Fibroblast of lung (primary cell): ENCODE results near the gene RFFL.

ENCODE experiments used
- CTCF ChIP-seq, 2 donors: IDR thresholded peaks in 1 of 2; conservative IDR thresholded peaks in 1 of 2; 1 replicate in 1 of 2; 2 replicates in 1 of 2; pipeline ENCODE4 v1.5.1; 2011 to 2012; ENCODE audit warnings: low read length in 2 of 2, control low read depth in 1 of 2, inconsistent platforms in 1 of 2, low read depth in 1 of 2, mild to moderate bottlenecking in 1 of 2
- EZH2 ChIP-seq: IDR thresholded peaks from 2 replicates; pipeline ENCODE4 v1.5.1; 2012; ENCODE audit warnings: low read length, control low read depth, mild to moderate bottlenecking; ENCODE audit errors: missing control alignments

GRCh38 chr17:35021520-35022380, 41.8 kb downstream of the RFFL start:
- TF ChIP-seq CTCF (conservative IDR thresholded peaks at IDR 0.05 in 1 of 2, IDR thresholded peaks at IDR 0.05 in 1 of 2; ENCODE audit: low read depth in 1 of 2, low read length in 2 of 2) (no peak), EZH2 (no peak)
